GM21576 (cell line): Measurements from ENCODE around the gene FAM120B.
"Not testable (repeated sequence)": the region's sequence is repeated elsewhere in the genome, so short reads cannot be mapped to it uniquely, and the experiment has no call there.

Experiments
- ATAC-seq: cut with Tn5 transposase; IDR thresholded peaks from one replicate; pipeline ENCODE4 v1.9.1; 2021; ENCODE audit warnings: mild to moderate bottlenecking, moderate library complexity; ENCODE audit not compliant: unreplicated experiment

The FAM120B gene

DNA sequence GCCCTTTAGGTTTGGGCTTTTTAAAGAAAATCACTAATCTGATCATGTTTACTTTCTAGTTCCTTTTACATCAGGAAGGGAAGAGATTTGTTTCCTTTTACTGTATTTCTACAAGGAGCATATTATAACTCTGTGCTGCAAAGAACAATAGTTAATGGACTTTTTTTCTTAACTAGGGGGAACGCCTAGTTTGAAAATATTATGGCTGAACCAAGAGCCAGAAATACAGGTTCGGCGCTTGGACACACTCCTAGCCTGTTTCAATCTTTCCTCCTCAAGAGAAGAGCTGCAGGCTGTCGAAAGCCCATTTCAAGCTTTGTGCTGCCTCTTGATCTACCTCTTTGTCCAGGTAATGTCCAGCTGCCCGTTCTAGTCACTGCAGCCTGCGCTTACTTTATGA, 41.4 kb downstream of the FAM120B start:
- ATAC-seq, result no peak

DNA sequence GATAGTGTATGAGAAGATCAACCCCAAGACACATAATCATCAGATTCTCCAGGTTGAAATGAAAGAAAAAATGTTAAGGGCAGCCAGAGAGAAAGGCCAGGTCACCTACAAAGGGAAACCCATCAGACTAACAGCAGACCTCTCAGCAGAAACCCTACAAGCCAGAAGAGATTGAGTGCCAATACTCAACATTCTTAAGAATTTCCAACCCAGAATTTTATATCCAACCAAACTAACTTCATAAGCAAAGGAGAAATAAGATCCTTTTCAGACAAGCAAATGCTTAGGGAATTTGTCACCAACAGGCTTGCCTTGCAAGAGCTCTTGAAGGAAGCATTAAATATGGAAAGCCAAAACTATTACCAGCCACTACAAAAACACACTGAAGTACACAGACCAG, 44.9 kb downstream of the FAM120B start:
- not testable (repeated sequence) for ATAC-seq

DNA sequence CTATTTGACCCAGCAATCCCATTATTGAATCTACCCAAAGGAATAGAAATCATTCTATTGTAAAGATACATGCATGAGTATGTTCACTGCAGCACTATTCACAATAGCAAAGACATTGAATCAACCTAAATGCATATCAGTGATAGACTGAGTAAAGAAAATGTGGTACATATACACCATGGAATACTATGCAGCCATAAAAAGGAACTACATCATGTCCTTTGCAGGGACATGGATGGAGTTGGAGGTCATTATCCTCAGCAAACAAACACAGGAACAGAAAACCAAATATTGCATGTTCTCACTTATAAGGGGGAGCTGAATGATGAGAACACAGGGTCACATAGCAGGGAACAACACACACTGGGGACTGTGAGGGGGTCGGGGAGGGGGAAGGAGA, 48.6 kb downstream of the FAM120B start:
- ATAC-seq, result not testable (repeated sequence)

DNA sequence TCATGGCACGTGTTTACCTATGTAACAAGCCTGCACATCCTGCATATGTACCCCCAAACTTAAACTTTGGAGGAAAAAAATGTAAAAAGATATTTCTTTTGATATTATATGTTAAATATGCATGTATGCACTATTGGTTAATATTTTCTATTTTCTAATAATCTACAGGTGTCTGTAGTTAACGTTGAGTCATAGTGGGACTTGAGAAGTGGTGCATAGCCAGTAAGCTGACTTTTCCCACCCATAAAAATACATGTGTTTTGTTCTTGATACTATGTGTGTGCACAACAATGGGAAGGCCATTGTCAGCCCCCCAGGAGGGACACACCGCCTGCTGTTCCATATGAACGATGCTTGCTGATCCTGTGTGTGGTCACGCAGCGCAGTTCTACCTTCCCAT, 49.1 kb downstream of the FAM120B start:
- no peak for ATAC-seq

DNA sequence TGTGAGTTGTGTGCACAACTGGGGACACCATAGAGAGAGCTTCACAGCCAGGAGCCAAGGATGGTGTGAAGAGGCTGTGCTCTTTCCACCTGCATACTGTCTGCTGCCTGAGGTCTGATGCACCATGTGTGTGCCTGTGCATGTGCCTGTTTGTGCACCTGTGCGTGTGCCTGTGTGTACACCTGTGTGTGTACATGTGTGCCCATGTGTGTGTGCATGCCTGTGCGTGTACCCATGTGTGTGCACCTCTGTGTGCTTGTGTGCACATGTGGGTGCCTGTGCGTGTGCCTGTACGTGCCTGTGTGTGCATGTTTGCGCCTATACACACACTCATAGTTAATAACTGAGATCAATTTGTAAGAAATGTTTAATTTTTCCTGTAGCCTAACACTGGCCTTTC, 51.3 kb downstream of the FAM120B start:
- ATAC-seq, result no peak

DNA sequence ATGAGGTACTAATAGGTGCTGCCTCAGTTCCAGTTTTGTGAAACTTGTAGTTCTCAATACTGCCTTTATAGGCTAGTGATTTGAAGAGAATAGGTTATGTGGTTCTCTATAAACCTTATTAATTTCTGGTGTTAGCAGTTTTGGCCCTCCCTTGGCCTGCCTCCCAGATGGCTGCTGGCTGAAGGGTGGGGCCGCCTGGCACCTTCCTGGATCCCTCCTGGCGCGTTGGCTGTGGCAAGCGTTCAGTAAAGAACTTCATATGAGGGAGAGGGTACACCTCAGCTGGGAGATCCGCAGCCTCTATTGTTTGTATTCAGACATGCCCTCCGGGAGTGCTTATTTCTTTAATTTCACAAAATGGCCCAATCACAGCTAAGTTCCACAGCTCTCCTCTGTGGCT, 51.9 kb downstream of the FAM120B start:
- no peak for ATAC-seq

DNA sequence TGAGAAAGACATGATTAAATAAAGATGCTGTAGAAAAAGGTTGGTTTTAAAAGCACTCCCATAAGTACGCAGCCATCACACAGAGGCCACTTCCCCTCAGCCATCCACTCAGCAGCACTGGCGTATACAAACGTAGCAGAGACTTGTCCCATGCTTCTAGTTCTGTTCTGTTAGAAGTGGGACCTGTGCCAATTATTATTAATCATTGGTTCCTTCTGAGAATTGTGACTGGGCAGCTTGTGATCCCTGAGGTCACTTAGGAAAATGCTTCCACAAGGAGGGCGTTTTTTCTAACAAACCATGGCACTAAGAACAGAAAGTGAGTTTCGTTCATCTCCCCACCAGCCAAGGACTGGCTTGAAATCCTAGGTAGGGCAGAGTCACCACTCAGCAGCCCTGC, 53.9 kb downstream of the FAM120B start:
- no peak for ATAC-seq

DNA sequence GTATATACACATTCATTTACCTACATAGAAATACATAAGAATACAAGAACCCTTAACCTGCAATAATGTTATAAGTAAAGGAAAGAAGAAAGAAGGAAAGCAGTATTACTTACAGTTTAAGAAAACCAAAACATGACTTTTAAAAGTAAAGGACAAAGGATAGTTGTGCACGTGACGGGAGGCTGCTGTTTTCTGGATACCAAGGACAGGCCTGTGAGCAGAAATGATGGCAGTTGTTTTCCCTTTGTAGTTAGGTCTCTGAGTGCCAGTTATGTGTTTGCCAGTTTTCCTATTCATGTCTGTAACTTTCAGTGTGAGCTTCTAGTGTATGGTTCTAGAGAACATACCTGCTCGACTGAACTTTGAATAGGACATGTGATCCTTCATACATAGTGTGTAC, 54.8 kb downstream of the FAM120B start:
- no peak for ATAC-seq

DNA sequence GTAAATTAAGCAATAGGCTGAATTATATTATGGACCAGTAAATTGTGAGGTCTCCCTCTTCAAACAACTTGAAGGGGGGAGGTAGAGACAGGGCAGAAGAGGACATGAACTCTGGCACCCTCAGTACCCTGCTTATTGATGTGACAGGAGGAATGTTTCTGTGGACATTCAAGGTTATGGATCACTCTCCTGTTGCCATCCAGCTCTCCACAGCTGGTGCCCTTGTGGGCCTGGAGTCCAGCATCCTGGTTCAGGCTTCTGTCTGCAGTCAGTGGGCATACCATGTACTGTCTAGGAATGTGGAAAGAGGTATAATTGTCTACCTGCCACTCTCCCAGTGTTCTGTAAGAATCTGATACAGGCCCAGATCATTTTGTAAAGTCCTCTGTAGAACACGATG, 55.6 kb downstream of the FAM120B start:
- ATAC-seq, result no peak

DNA sequence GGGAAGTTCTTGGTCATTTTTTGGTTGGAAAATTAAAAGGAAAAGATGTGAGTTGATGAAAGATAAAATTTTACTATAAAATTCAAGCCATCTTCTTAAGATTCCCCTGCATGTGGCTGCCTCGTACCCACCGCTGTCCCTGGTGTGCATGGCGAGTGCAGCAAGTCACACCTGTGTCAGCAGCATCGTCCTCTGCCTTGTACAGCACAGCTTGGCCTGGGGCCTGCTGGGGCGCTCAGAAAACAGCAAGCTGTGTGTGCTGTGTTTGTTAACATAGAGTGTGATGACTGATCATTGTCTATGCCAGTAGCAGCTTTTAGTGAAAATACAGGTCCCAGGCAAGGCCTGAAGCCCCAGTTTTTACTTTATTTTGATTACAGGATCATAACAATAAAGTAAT, 56.7 kb downstream of the FAM120B start:
- ATAC-seq, result no peak

DNA sequence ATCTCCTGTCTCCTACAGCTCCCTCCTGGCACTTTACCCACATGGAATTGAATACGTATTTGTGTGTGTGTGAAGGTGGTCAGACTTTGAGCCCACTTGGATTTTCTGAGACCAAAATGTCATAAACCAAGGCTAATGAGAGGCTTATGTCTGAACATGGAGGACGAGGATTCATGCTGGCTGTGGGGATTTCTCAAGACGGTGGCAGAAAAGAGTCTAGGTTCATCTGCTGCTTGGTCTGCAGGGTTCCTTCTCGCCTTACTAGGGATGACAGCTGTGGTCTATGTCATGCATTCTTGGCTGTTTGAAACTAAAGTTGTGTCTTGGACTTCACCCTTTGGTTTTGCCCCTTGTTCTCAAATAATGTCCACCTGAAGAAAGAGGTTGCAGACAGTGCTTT, 58.6 kb downstream of the FAM120B start:
- no peak for ATAC-seq

DNA sequence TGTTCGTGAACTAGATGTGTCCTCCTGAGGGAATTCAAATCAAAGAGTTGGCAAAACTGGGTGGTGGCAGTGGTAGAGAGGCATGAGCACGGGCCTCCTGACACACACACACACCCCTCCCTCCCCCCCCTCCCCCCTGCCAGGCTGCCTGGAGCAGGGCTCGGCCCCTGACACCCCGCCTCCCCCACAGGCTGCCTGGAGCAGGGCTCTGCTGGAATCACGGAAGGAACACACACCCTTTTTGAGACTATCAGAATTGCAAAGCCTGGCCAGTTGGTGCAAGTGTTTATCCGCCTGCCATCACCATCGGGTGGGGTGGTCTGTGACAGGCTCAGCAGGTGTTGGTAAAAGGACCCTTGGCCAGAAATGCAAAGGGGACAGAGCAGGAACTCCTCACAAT, 59.0 kb downstream of the FAM120B start:
- ATAC-seq, result no peak

DNA sequence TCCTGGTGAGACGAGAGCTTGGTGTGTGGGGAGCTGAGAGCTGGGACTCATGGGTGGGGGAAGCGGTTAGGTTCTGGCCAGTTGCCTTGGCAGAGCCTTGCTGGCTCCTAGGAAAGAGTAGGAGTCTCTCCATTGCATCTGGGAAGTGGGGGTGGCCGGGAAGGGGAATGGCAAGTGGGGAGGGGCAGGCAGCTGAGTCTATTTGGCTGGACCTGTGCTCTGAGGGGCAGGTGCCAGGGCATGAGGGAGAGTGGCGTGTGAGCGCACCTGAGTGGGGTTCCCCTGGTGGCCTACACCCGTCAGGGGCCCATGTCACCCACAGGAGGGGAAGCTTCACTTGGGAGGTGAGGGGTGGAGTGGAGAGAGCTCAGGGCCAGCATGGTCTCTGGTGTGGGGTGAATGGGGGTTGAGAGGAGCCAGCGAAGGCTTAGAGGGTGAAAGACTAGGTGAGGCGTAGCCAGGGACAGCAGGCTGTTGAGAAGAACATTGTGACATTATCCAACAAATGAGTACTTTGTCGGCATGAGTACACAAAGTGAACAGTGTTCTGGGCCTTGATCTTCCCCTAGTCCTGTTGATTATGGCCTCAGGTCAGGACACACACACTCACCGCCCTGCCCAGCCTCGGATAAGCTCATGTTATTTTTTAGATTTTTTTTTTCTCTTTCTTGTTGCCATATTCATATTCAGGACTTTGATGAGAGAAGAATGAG, 59.8 kb downstream of the FAM120B start:
- ATAC-seq, result no peak

DNA sequence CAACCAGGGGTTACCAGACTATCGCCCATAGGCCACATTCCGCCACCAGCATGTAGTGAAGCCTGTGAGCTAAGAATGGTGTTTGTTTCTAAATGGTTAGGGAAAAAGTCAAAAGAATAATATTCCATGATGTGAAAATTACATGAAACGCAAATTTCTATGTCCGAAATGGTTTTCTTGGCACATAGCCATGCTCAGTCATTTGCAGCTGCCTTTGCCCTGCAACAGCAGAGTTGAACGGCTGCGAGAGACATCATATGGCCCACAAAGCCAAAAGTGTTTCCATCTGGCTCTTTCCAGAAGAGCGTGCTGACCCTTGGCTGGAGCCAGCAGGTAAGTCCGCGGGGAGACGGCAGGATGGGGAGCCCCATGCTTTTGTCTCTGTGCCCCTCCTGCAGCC, 60.7 kb downstream of the FAM120B start:
- no peak for ATAC-seq

DNA sequence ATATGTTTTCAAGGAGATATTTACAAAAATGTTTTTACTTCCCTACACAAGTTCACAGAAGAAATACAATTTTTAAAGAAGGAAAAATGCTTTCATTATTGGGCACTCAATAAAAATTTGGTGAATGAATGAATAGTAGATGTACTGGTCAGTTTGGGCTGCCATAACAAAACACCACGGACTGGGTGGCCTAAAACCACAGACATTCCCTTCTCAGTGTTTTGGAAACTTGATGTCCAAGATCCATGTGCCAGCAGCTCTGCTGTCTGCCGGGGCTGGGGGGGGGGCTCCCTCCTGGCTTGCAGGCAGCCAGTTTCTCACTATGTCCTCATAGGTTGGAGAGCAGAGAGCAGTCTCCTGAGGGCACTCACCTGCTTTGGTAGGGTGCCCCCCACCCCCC, 62.0 kb downstream of the FAM120B start:
- ATAC-seq, result no peak

DNA sequence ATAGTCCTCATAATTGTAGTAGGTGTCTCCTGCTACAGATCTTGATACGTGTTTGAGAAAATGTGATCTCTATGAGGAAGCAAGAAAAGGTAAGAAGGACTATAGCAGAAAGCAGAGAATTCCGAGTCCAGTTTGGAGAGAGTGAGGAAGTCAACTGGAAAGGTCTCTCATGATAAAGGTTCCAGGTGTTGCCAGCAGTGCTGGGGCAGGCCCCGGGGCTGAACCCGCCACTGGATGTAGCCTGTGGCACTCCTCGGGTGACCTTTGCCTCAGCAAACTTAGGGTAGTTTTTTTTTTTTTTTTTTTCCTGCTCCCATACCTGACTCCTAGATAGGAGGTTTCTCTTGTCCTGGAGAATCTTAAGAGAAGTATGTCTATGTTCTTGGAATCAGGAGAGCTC, 62.8 kb downstream of the FAM120B start:
- ATAC-seq, result no peak

DNA sequence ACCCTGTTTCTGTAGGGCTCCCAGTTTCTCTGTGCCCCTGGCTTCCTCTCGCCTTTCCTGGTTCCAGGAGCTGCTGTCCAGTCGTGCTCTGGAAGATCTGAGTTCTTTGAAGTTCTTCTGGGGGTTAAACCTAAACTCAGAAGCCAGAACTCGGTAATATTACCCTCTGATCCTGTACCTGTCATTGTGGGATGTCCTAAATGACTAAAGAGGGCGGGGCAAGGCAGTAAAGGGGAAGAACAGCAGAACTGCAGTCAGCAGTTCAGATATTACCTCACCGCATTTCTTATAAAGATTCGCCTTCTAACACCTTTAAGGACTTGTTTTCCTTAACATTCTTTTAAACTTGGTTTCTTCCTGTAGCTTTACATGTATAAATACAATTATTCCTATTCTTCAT, 63.9 kb downstream of the FAM120B start:
- no peak for ATAC-seq

DNA sequence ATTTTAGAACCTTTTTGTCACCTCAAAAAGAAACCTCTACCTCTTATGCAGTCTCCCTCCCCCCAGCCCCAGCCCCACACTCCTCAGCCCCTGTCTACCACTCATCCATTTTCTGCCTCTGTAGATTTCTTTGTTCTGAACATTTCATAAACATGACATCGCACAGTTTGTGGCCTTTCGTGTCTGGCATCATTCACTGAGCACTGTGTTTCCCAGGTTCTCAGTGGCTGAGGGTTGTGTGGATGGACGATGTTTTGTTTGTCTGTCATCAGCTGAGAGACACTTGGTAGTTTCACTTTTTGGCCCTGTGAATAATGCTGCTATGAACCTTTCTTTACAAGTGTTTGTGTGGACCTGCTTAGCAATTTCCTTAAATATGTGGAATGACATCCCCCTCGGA, 64.5 kb downstream of the FAM120B start:
- no peak for ATAC-seq

DNA sequence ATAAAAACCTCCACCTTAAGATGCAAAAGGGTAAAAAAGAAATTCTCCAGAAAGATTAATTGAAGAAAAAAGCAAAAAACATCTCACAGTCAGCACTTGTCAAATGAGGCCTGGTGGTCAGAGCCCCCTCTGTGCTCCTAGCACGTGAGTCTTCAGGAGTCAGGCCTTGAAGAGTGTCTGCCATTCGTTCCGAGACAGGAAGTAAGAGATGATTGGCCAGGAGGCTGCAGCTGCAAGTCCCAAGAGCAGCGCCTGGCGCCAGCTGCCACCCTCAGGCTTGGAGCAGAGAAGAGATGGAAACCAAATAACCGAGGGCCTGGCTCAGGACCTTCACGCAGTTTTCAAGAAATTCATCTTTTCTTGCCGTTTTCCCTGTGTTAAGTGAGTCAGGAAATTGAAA, 65.0 kb downstream of the FAM120B start:
- ATAC-seq, result no peak

DNA sequence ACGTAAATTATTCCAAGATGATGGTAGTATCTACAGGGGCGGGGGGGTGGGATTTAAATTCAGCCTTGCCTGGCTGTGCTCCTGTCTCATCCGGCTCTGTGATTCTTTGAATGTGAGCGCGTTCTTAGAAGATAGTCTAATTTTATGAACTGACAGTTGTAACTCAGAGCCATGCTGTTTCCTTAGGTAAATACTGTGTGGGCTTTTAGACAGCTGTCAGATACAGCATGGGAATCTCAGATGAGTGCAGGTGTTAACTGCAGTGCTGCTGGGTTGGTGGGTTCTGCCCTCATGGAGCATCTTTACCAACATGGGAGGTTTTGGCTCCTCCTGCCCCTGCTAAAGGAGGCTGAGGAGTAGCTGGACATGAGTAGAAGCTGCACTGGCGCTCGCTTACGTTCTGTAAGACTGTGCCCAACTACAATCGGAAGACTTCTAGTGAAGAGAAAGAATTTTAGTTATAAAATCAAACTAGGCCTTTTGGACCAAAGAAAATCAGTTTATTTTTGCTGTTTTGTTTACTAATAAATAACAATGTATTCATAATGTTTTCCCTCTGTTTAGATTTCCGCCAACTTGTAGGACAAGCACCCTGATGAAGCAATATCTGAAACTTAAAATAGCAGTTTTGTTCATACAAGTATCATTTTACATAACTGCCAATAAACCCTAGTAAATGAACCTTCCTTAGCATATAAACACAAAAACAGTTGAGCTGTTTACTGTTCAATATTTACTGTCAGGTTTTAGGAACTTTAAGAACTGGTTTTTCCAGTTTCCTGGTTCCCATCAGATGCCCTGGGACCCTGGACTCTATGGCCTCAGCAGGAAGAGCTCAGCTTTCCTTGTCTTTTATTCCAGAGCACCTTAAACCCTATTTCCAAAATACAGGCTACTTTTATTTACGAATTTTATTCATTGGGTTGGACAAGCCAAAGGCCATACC, 66.1 kb downstream of the FAM120B start:
- ATAC-seq, result no peak

DNA sequence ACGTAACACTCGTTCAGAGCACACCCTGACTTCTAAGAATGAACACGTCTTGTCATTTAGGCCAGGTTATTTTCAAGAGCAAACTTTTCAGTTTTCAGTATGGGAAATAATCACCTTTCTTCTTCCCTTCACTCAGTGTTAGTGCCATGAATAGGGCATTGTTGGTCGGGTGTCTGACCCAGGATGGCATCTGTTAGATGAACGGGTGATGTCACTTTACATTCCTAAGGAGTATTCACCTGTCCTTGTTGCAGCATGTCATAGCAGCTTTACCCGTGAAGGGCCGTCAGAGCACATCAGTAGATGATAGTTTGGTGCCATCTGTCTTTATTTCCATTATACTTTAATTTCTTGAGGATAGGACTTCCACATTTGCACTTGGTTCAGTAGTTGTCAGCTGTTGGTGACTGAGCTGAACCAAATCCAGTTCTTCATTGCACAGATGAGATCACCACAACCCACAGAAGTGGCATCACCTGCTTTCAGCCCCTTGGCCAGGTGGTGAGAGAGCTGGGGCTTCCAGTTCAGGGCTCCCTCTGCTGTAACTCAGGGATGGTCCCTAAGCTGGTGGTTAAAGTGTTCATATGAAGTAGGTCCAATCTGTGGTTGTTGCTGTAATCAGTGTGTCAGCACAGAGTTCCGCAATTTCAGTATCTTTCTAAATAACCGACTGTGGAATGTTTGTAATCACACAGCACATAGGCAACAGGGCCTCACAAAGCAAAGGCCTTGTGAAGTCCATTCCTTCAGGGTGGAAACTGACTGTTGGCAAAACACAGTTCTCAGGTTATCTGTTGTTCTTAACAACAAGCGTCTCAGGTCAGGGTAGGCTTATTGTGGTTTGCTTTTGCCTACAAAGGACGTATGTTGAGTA, 68.2 kb downstream of the FAM120B start:
- ATAC-seq, result no peak
